Ovary (tissue), 9 donors: ENCODE data around the gene AKNA. TPM values are rescaled to one million over a fixed set of nuclear protein-coding genes. Genes with fewer than 3 reads are reported as not detected.

Experiments
- DNase-seq, 5 donors: peaks; one replicate each; pipeline ENCODE4 v3.0.0-alpha.2; 2019 to 2020
- H3K27ac ChIP-seq, 2 donors: fragments of 200-600 bp; one replicate each; pipeline versions ENCODE4 v1.5.1 to v1.8.0; 2019 to 2022
- H3K27me3 ChIP-seq: fragments of 200-600 bp; one replicate; pipeline ENCODE4 v1.8.0; 2022
- H3K36me3 ChIP-seq: fragments of 200-600 bp; sonication (generic); one replicate; pipeline ENCODE4 v1.5.1; 2019
- H3K4me1 ChIP-seq: one replicate; pipeline ENCODE4 v1.8.1; 2013; ENCODE audit warnings: mild to moderate bottlenecking, moderate library complexity; ENCODE audit not compliant: insufficient read depth
- H3K4me3 ChIP-seq: fragments of 200-600 bp; sonication (generic); one replicate; pipeline ENCODE4 v1.5.1; 2017
- H3K9me3 ChIP-seq, 2 donors: fragments of 200-600 bp in 1 of 2; sonication (generic) in 1 of 2; one replicate each; pipeline versions ENCODE4 v1.5.1 to v1.8.1; 2013 to 2019; ENCODE audit warnings: mild to moderate bottlenecking in 1 of 2, moderate library complexity in 1 of 2
- CTCF ChIP-seq, 3 donors: fragments of 450-650 bp in 2 of 3; fragments of 200-600 bp in 1 of 3; IDR thresholded peaks; one replicate each; pipeline versions ENCODE4 v1.5.1 to v1.8.0; 2016 to 2022; ENCODE audit warnings: antibody characterized with exemption in 3 of 3, mild to moderate bottlenecking in 1 of 3
- EP300 ChIP-seq: sonication (generic); formaldehyde crosslinking; IDR thresholded peaks from one replicate; pipeline ENCODE4 v1.6.1; 2017; ENCODE audit warnings: antibody characterized with exemption
- POLR2A ChIP-seq: fragments of 450-650 bp; IDR thresholded peaks from one replicate; pipeline ENCODE4 v1.6.1; 2017; ENCODE audit warnings: antibody characterized with exemption, mild to moderate bottlenecking, moderate library complexity
- WGBS, 3 donors: extraction: QIAGEN DNeasy Blood & Tissue Kit in 1 of 3; methylation state at CpG; one replicate each; pipeline versions ENCODE4 v1.1.5 to v1.1.7; 2013 to 2017; 5-methylcytosine and 5-hydroxymethylcytosine counted together
- intact Hi-C, 4 donors: fragments of 100-400 bp; cut with DNase I; formaldehyde crosslinking; loops; one replicate each; pipeline versions ENCODE4 v1.11.0 to v1.15.1; 2022 to 2023
- polyA plus RNA-seq, 2 donors: library from polyadenylated mRNA; stranded (reverse); fragments of 200-250 nt in 1 of 2; fragments of 350-450 nt in 1 of 2; fragmentation: Illumina TruSeq in 1 of 2; extraction: RNeasy Lipid Tissue Mini Kit (QIAGEN cat#74804) in 1 of 2; gene quantifications; one replicate each; pipeline ENCODE4 v1.2.3, GENCODE V29; 2013 to 2014
- total RNA-seq, 7 donors: library from RNA; depleted of rRNA in 2 of 7; stranded (reverse); fragments of >200 nt in 2 of 7; fragmentation: NEBNext Ultra II Directional in 3 of 7; extraction: Animal tissue kit (Norgen Biotek cat#: 25700) in 3 of 7; gene quantifications; one replicate each; pipeline versions ENCODE4 v1.1.0 to v1.2.4, GENCODE V29; 2016 to 2023
- donor health status: DM: no; HTN: no; CAD: no; lungs with moderate emphysema.
- donor health status: DM: no; HTN: no; CAD: no.
- donor health status: Bipolar disorder and iron deficiency.
- donor health status: DM: yes; HTN: yes; CAD: no.
- donor health status: DM: no; HTN: no; CAD: no.
- donor health status: DM: yes; HTN: yes; CAD: no.

Gene AKNA
- total and polyA plus RNA-seq, 9 donors = 12.9 to 123 (median 36.4) TPM

- H3K4me3 ChIP-seq = no peak overlapping the region
- 86 to 96% (median 93%) methylated on average over 5 of the region's 5 CpGs for WGBS, 3 donors
- no peaks in the 10 kb centered on the region for H3K9me3 ChIP-seq
- DNase-seq = peak in 1 of 5 donors; percentile 1
- H3K36me3 ChIP-seq = no peaks in the 10 kb centered on the region
- intact Hi-C loops = loop anchor here in 2 of 4 donors (5.0 to 10.0 kb wide), 3 partner anchors 224 to 584 kb away; partner anchors contain the start of gene TEX53 (in 2 of the 2)
- no peaks in the 10 kb centered on the region for H3K27me3 ChIP-seq
- no peak overlapping the region for H3K27ac ChIP-seq
- TF ChIP-seq POLR2A (no peak), CTCF (IDR thresholded peaks at IDR 0.05) (no peak), EP300 (no peak)
- H3K4me1 ChIP-seq = no peaks in the 10 kb centered on the region
These were observed 42.7 kb upstream of the AKNA start for GRCh38 chr9:114430457-114430856.

- 87 to 91% (median 89%) methylated on average over 6 of the region's 6 CpGs for WGBS, 3 donors
- no peak for DNase-seq
- Histone ChIP-seq H3K4me3 (no peak overlapping the region), H3K27ac (no peak overlapping the region), H3K9me3 (no peaks in the 10 kb centered on the region), H3K27me3 (no peaks in the 10 kb centered on the region), H3K4me1 (no peaks in the 10 kb centered on the region), H3K36me3 (no peaks in the 10 kb centered on the region)
- intact Hi-C loops = no loop called here
- TF ChIP-seq POLR2A = no peak
- no peak for TF ChIP-seq EP300
- TF ChIP-seq CTCF (IDR thresholded peaks at IDR 0.05) = no peak
These were observed 41.7 kb upstream of the AKNA start for GRCh38 chr9:114429488-114429887.

- Histone ChIP-seq H3K27me3 (no peaks in the 10 kb centered on the region), H3K9me3 (no peaks in the 10 kb centered on the region), H3K36me3 (no peaks in the 10 kb centered on the region), H3K4me3 (no peak overlapping the region), H3K4me1 (no peaks in the 10 kb centered on the region), H3K27ac (no peak overlapping the region)
- intact Hi-C loops = no loop called here
- peak in 1 of 5 donors; percentile 27 for DNase-seq
- TF ChIP-seq EP300 (no peak), POLR2A (no peak), CTCF (IDR thresholded peaks at IDR 0.05) (no peak)
- 81 to 86% (median 82%) methylated on average over 8 of the region's 8 CpGs for WGBS, 3 donors
These were observed 40.7 kb upstream of the AKNA start for GRCh38 chr9:114428466-114428865.

- Histone ChIP-seq H3K4me1 (no peaks in the 10 kb centered on the region), H3K27me3 (no peaks in the 10 kb centered on the region), H3K9me3 (no peaks in the 10 kb centered on the region), H3K4me3 (no peak overlapping the region), H3K36me3 (no peaks in the 10 kb centered on the region), H3K27ac (no peak overlapping the region)
- no peak for TF ChIP-seq POLR2A
- TF ChIP-seq EP300 = no peak
- TF ChIP-seq CTCF (IDR thresholded peaks at IDR 0.05) = no peak
- DNase-seq = peak in 1 of 5 donors; percentile 1
- intact Hi-C loops = no loop called here
- WGBS, 3 donors = 89 to 98% (median 94%) methylated on average over 4 of the region's 4 CpGs
These were observed 39.9 kb upstream of the AKNA start for GRCh38 chr9:114427644-114428043.
